ENCODE results near the gene CALM1. TPM values are rescaled to one million over a fixed set of nuclear protein-coding genes. Genes with fewer than 3 reads are reported as not detected.

The CALM1 gene
- total RNA-seq, 2 donors from 2014 or later, result 521 to 669 TPM

GRCh38 chr14:90375934-90376333 is 20.9 kb upstream of the CALM1 start:
- Mint-ChIP-seq H3K4me1 (ENCODE audit: low read depth in 2 of 2) (peaks cover 0 to 5% of the 10 kb centered on the region in 2 donors), H3K9me3 (no peaks in the 10 kb centered on the region), H3K4me3 (no peak overlapping the region), H3K36me3 (no peaks in the 10 kb centered on the region), H3K27me3 (no peaks in the 10 kb centered on the region), H3K27ac (no peak overlapping the region)
- DNase-seq (ENCODE audit: low spot score), result no peak
- ATAC-seq, result no peak

- Mint-ChIP-seq H3K9me3 (no peaks in the 10 kb centered on the region), H3K27ac (no peak overlapping the region), H3K27me3 (no peaks in the 10 kb centered on the region), H3K4me1 (ENCODE audit: low read depth in 2 of 2) (peaks cover 0 to 5% of the 10 kb centered on the region in 2 donors), H3K36me3 (no peaks in the 10 kb centered on the region), H3K4me3 (no peak overlapping the region)
- DNase-seq (ENCODE audit: low spot score) (no peak), ATAC-seq (no peak)
Observed at GRCh38 chr14:90378249-90378648, 18.6 kb upstream of the CALM1 start.

GRCh38 chr14:90379106-90379505 is 17.7 kb upstream of the CALM1 start:
- Mint-ChIP-seq H3K9me3 (no peaks in the 10 kb centered on the region), H3K4me3 (no peak overlapping the region), H3K27me3 (no peaks in the 10 kb centered on the region), H3K27ac (no peak overlapping the region), H3K4me1 (ENCODE audit: low read depth in 2 of 2) (peaks cover 3 to 5% of the 10 kb centered on the region in 2 donors), H3K36me3 (no peaks in the 10 kb centered on the region)
- DNase-seq (ENCODE audit: low spot score), result no peak
- no peak for ATAC-seq

GRCh38 chr14:90381011-90381786 is 15.6 kb upstream of the CALM1 start:
- Mint-ChIP-seq H3K36me3 (no peaks in the 10 kb centered on the region), H3K27ac (no peak overlapping the region), H3K9me3 (no peaks in the 10 kb centered on the region), H3K4me1 (ENCODE audit: low read depth in 2 of 2) (peaks cover 5 to 10% of the 10 kb centered on the region in 2 donors), H3K27me3 (no peaks in the 10 kb centered on the region), H3K4me3 (no peak overlapping the region)
- DNase-seq (ENCODE audit: low spot score), result no peak
- no peak for ATAC-seq

GRCh38 chr14:90381999-90382451 is 14.8 kb upstream of the CALM1 start:
- DNase-seq (ENCODE audit: low spot score), result no peak
- Mint-ChIP-seq H3K9me3 (no peaks in the 10 kb centered on the region), H3K36me3 (no peaks in the 10 kb centered on the region), H3K4me1 (ENCODE audit: low read depth in 2 of 2) (peaks cover 5 to 12% of the 10 kb centered on the region in 2 donors), H3K27me3 (no peaks in the 10 kb centered on the region), H3K4me3 (no peak overlapping the region), H3K27ac (no peak overlapping the region)
- ATAC-seq, result no peak

- peak; percentile 0 to 12 for ATAC-seq
- Mint-ChIP-seq H3K4me3 (no peak overlapping the region), H3K27ac (no peak overlapping the region), H3K27me3 (no peaks in the 10 kb centered on the region), H3K4me1 (ENCODE audit: low read depth in 2 of 2) (peaks cover 5 to 12% of the 10 kb centered on the region in 2 donors), H3K36me3 (no peaks in the 10 kb centered on the region), H3K9me3 (no peaks in the 10 kb centered on the region)
- DNase-seq (ENCODE audit: low spot score), result peak; percentile 72
Observed at GRCh38 chr14:90382491-90383125, 14.2 kb upstream of the CALM1 start.

GRCh38 chr14:90383126-90383730 is 13.6 kb upstream of the CALM1 start:
- Mint-ChIP-seq H3K4me1 (ENCODE audit: low read depth in 2 of 2) (peaks cover 5 to 12% of the 10 kb centered on the region in 2 donors), H3K9me3 (no peaks in the 10 kb centered on the region), H3K4me3 (no peak overlapping the region), H3K27ac (no peak overlapping the region), H3K27me3 (no peaks in the 10 kb centered on the region), H3K36me3 (no peaks in the 10 kb centered on the region)
- ATAC-seq (peak; percentile 96 to 98), DNase-seq (ENCODE audit: low spot score) (peak; percentile 100)

GRCh38 chr14:90383731-90384542 is 12.9 kb upstream of the CALM1 start:
- ATAC-seq, result peak in 1 of 2 donors; percentile 59
- Mint-ChIP-seq H3K9me3 (no peaks in the 10 kb centered on the region), H3K4me1 (ENCODE audit: low read depth in 2 of 2) (peaks cover 5 to 12% of the 10 kb centered on the region in 2 donors), H3K36me3 (no peaks in the 10 kb centered on the region), H3K4me3 (no peak overlapping the region), H3K27me3 (no peaks in the 10 kb centered on the region), H3K27ac (no peak overlapping the region)
- DNase-seq (ENCODE audit: low spot score), result peak; percentile 75

GRCh38 chr14:90384543-90384911 is 12.3 kb upstream of the CALM1 start:
- Mint-ChIP-seq H3K9me3 (no peaks in the 10 kb centered on the region), H3K4me3 (no peak overlapping the region), H3K4me1 (ENCODE audit: low read depth in 2 of 2) (peaks cover 5 to 12% of the 10 kb centered on the region in 2 donors), H3K27ac (no peak overlapping the region), H3K27me3 (no peaks in the 10 kb centered on the region), H3K36me3 (no peaks in the 10 kb centered on the region)
- ATAC-seq (no peak), DNase-seq (ENCODE audit: low spot score) (no peak)

GRCh38 chr14:90386321-90386720 is 10.5 kb upstream of the CALM1 start:
- DNase-seq (ENCODE audit: low spot score) (no peak), ATAC-seq (no peak)
- H3K4me1 Mint-ChIP-seq (ENCODE audit: low read depth in 2 of 2), result peaks cover 0 to 12% of the 10 kb centered on the region in 2 donors
- no peaks in the 10 kb centered on the region for H3K27me3 Mint-ChIP-seq
- H3K4me3 Mint-ChIP-seq, result no peak overlapping the region
- H3K36me3 Mint-ChIP-seq, result no peaks in the 10 kb centered on the region
- H3K27ac Mint-ChIP-seq, result peak overlapping the region; percentile 44 to 74
- H3K9me3 Mint-ChIP-seq, result no peaks in the 10 kb centered on the region

- no peak for DNase-seq (ENCODE audit: low spot score)
- H3K9me3 Mint-ChIP-seq, result no peaks in the 10 kb centered on the region
- no peaks in the 10 kb centered on the region for H3K27me3 Mint-ChIP-seq
- no peak overlapping the region for H3K27ac Mint-ChIP-seq
- no peak for ATAC-seq
- H3K4me1 Mint-ChIP-seq (ENCODE audit: low read depth in 2 of 2), result peaks cover 0 to 12% of the 10 kb centered on the region in 2 donors
- H3K36me3 Mint-ChIP-seq, result no peaks in the 10 kb centered on the region
- no peak overlapping the region for H3K4me3 Mint-ChIP-seq
Observed at GRCh38 chr14:90387206-90387760, 9.5 kb upstream of the CALM1 start.

- Mint-ChIP-seq H3K36me3 (no peaks in the 10 kb centered on the region), H3K4me1 (ENCODE audit: low read depth in 2 of 2) (peaks cover 0 to 12% of the 10 kb centered on the region in 2 donors), H3K9me3 (no peaks in the 10 kb centered on the region), H3K27ac (no peak overlapping the region), H3K27me3 (no peaks in the 10 kb centered on the region), H3K4me3 (no peak overlapping the region)
- no peak for DNase-seq (ENCODE audit: low spot score)
- ATAC-seq, result no peak
Observed at GRCh38 chr14:90388437-90388836, 8.4 kb upstream of the CALM1 start.

- Mint-ChIP-seq H3K4me1 (ENCODE audit: low read depth in 2 of 2) (peaks cover 0 to 11% of the 10 kb centered on the region in 2 donors), H3K27me3 (no peaks in the 10 kb centered on the region), H3K27ac (no peak overlapping the region), H3K4me3 (no peak overlapping the region), H3K9me3 (no peaks in the 10 kb centered on the region), H3K36me3 (no peaks in the 10 kb centered on the region)
- DNase-seq (ENCODE audit: low spot score) (no peak), ATAC-seq (no peak)
Observed at GRCh38 chr14:90388982-90389381, 7.8 kb upstream of the CALM1 start.
